ENCODE measurements around the gene PPP1R14B. TPM values are rescaled to one million over a fixed set of nuclear protein-coding genes. Genes with fewer than 3 reads are reported as not detected.

The PPP1R14B gene
- total RNA-seq, 1 experiment from 2014 or later = 583 TPM

DNA sequence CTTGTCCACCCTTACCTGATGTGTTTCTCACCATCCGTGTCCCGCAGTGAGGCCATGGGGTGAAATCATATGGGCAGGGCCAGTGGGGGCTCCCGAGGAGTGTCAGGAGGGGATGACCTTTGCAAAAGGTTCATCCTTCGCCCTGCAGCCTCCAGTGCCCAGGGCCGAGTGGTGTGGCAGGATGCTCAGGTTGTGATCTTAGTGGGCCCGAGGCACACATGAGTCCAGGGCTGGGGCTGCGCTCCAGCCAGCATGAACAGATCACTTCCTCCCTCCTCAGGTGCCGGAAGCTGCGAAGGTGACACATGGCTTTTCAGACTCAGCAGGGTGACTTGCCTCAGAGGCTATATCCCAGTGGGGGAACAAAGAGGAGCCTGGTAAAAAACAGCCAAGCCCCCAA lies 8.7 kb downstream of the PPP1R14B start:
- Mint-ChIP-seq H3K9me3 (ENCODE audit: unreplicated experiment) (no peaks in the 10 kb centered on the region), H3K4me3 (ENCODE audit: unreplicated experiment) (no peak overlapping the region), H3K4me1 (ENCODE audit: insufficient read depth, unreplicated experiment) (peaks cover 15% of the 10 kb centered on the region), H3K36me3 (ENCODE audit: insufficient read depth, unreplicated experiment) (peaks cover 41% of the 10 kb centered on the region), H3K27me3 (ENCODE audit: insufficient read depth, unreplicated experiment) (no peaks in the 10 kb centered on the region), H3K27ac (ENCODE audit: low read depth, unreplicated experiment) (no peak overlapping the region)
- CTCF ChIA-PET = interaction anchor here (1.4 to 1.8 kb wide), 2 partner anchors 13 to 33 kb away, joined by 5 to 6 read pairs; partner anchors contain the start of gene PLCB3
- no peak for TF ChIP-seq CTCF (IDR thresholded peaks at IDR 0.05; ENCODE audit: unreplicated experiment)
- POLR2A ChIA-PET = interaction anchor here (0.7 to 10.8 kb wide), 3 partner anchors 9 to 32 kb away, joined by 3 to 122 read pairs (median 73); partner anchors contain the start of genes DNAJC4, NUDT22, PPP1R14B and TRPT1
- intact Hi-C loops (cut with micrococcal nuclease) = no loop called here
- no peak for DNase-seq (ENCODE audit: unreplicated experiment)
- no TSS peak for BruUV-seq (replicated peaks)

- H3K4me1 Mint-ChIP-seq (ENCODE audit: insufficient read depth, unreplicated experiment) = peaks cover 17% of the 10 kb centered on the region
- no peak overlapping the region for H3K4me3 Mint-ChIP-seq (ENCODE audit: unreplicated experiment)
- POLR2A ChIA-PET = no interaction called here
- no TSS peak for BruUV-seq (replicated peaks)
- peak overlapping the region; percentile 58 for H3K27ac Mint-ChIP-seq (ENCODE audit: low read depth, unreplicated experiment)
- no peak for TF ChIP-seq CTCF (IDR thresholded peaks at IDR 0.05; ENCODE audit: unreplicated experiment)
- no peak for DNase-seq (ENCODE audit: unreplicated experiment)
- CTCF ChIA-PET = interaction anchor here (0.5 to 1.8 kb wide), 3 partner anchors 12 to 33 kb away, joined by 3 to 6 read pairs (median 3); no protein-coding TSS in a partner anchor
- H3K36me3 Mint-ChIP-seq (ENCODE audit: insufficient read depth, unreplicated experiment) = peaks cover 36% of the 10 kb centered on the region
- H3K9me3 Mint-ChIP-seq (ENCODE audit: unreplicated experiment) = no peaks in the 10 kb centered on the region
- H3K27me3 Mint-ChIP-seq (ENCODE audit: insufficient read depth, unreplicated experiment) = no peaks in the 10 kb centered on the region
- intact Hi-C loops (cut with micrococcal nuclease) = no loop called here
These were observed 9.2 kb downstream of the PPP1R14B start for GRCh38 chr11:64237484-64237951.

DNA sequence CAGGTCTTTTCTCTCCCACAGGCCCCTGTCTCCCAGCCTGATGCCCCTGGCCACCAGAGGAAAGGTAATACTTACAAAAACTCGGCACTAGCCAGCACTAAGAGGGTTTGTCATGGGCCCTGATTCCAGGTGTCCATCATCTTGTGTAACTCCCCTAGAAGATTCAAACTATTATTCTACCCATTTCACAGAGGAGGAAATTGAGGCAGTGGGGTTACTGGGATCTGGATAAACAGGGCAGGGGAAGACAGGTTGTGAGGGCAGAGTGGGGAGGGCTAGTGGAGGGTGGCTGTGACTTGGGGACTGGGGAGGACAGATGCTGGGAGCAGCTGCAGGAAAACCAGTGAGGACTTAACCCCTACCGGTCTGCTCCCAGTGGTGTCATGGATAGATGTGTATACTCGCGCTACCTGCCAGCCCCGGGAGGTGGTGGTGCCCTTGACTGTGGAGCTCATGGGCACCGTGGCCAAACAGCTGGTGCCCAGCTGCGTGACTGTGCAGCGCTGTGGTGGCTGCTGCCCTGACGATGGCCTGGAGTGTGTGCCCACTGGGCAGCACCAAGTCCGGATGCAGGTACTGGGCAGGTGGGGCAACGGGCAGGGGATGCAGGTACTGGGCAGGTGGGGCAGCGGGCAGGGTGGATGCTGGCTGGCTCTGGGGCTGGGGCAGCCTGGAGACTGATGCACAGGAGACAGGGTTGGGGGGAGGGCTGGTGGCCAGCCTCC lies 11.1 kb downstream of the PPP1R14B start:
- H3K27me3 Mint-ChIP-seq (ENCODE audit: insufficient read depth, unreplicated experiment) = no peaks in the 10 kb centered on the region
- ChIA-PET POLR2A (interaction anchor here (0.6 to 1.7 kb wide), 7 partner anchors 9 to 554 kb away, joined by 3 to 5 read pairs (median 4); partner anchors contain the start of genes NUDT22, RTN3 and TRPT1), CTCF (interaction anchor here (0.5 to 1.6 kb wide), 6 partner anchors 10 to 108 kb away, joined by 3 to 5 read pairs (median 3); partner anchors contain the start of gene TRMT112)
- no peak overlapping the region for H3K27ac Mint-ChIP-seq (ENCODE audit: low read depth, unreplicated experiment)
- no TSS peak for BruUV-seq (replicated peaks)
- no peak for DNase-seq (ENCODE audit: unreplicated experiment)
- H3K4me3 Mint-ChIP-seq (ENCODE audit: unreplicated experiment) = peak overlapping the region; percentile 73
- peaks cover 26% of the 10 kb centered on the region for H3K4me1 Mint-ChIP-seq (ENCODE audit: insufficient read depth, unreplicated experiment)
- intact Hi-C loops (cut with micrococcal nuclease) = no loop called here
- H3K36me3 Mint-ChIP-seq (ENCODE audit: insufficient read depth, unreplicated experiment) = peaks cover 35% of the 10 kb centered on the region
- TF ChIP-seq CTCF (IDR thresholded peaks at IDR 0.05; ENCODE audit: unreplicated experiment) = no peak
- no peaks in the 10 kb centered on the region for H3K9me3 Mint-ChIP-seq (ENCODE audit: unreplicated experiment)

GRCh38 chr11:64234647-64235379 lies 11.9 kb downstream of the PPP1R14B start:
- DNase-seq (ENCODE audit: unreplicated experiment) = peak; percentile 34
- Mint-ChIP-seq H3K4me3 (ENCODE audit: unreplicated experiment) (peak overlapping the region; percentile 73), H3K9me3 (ENCODE audit: unreplicated experiment) (no peaks in the 10 kb centered on the region), H3K36me3 (ENCODE audit: insufficient read depth, unreplicated experiment) (peaks cover 29% of the 10 kb centered on the region), H3K4me1 (ENCODE audit: insufficient read depth, unreplicated experiment) (peaks cover 19% of the 10 kb centered on the region), H3K27me3 (ENCODE audit: insufficient read depth, unreplicated experiment) (no peaks in the 10 kb centered on the region), H3K27ac (ENCODE audit: low read depth, unreplicated experiment) (no peak overlapping the region)
- POLR2A ChIA-PET = interaction anchor here (0.5 to 11.9 kb wide), 8 partner anchors 9 to 553 kb away, joined by 3 to 122 read pairs (median 4); partner anchors contain the start of genes BAD, FKBP2, NUDT22 and PPP1R14B
- CTCF ChIA-PET = interaction anchor here (0.9 to 1.1 kb wide), 3 partner anchors 11 to 97 kb away, joined by 3 to 5 read pairs (median 3); partner anchors contain the start of gene TRMT112
- TF ChIP-seq CTCF (IDR thresholded peaks at IDR 0.05; ENCODE audit: unreplicated experiment) = no peak
- no TSS peak for BruUV-seq (replicated peaks)
- intact Hi-C loops (cut with micrococcal nuclease) = no loop called here

Measured in MCF 10A (cell line).